HG03025 (cell line): Measurements from ENCODE around the gene ETHE1.

Source experiments
- ATAC-seq: cut with Tn5 transposase; IDR thresholded peaks from one replicate; pipeline ENCODE4 v1.9.1; 2021; ENCODE audit warnings: mild to moderate bottlenecking, moderate library complexity; ENCODE audit not compliant: unreplicated experiment, low FRiP score

The ETHE1 gene

GRCh38 chr19:43498233-43498842 lies 28.7 kb downstream of the ETHE1 start:
- ATAC-seq = no peak

GRCh38 chr19:43496960-43497359 lies 30.0 kb downstream of the ETHE1 start:
- ATAC-seq = no peak

GRCh38 chr19:43495082-43495481 lies 31.9 kb downstream of the ETHE1 start:
- ATAC-seq = no peak

GRCh38 chr19:43490759-43491158 lies 36.2 kb downstream of the ETHE1 start:
- ATAC-seq = no peak

- no peak for ATAC-seq
Observed at GRCh38 chr19:43489979-43490599, 36.9 kb downstream of the ETHE1 start.

GRCh38 chr19:43489310-43489709 lies 37.7 kb downstream of the ETHE1 start:
- ATAC-seq = no peak

GRCh38 chr19:43488179-43488578 lies 38.8 kb downstream of the ETHE1 start:
- ATAC-seq = no peak

GRCh38 chr19:43486412-43486811 lies 40.6 kb downstream of the ETHE1 start:
- no peak for ATAC-seq

- ATAC-seq = no peak
Observed at GRCh38 chr19:43485951-43486350, 41.0 kb downstream of the ETHE1 start.

GRCh38 chr19:43483281-43483680 lies 43.7 kb downstream of the ETHE1 start:
- ATAC-seq = no peak

- ATAC-seq = no peak
Observed at GRCh38 chr19:43482193-43482592, 44.8 kb downstream of the ETHE1 start.

- ATAC-seq = no peak
Observed at GRCh38 chr19:43481701-43482100, 45.3 kb downstream of the ETHE1 start.

- no peak for ATAC-seq
Observed at GRCh38 chr19:43480574-43480973, 46.4 kb downstream of the ETHE1 start.

- ATAC-seq = no peak
Observed at GRCh38 chr19:43479961-43480561, 46.9 kb downstream of the ETHE1 start.

- no peak for ATAC-seq
Observed at GRCh38 chr19:43479226-43479625, 47.8 kb downstream of the ETHE1 start.

GRCh38 chr19:43478323-43478722 lies 48.7 kb downstream of the ETHE1 start:
- no peak for ATAC-seq

- no peak for ATAC-seq
Observed at GRCh38 chr19:43476606-43477005, 50.4 kb downstream of the ETHE1 start.

GRCh38 chr19:43474986-43475705 lies 51.9 kb downstream of the ETHE1 start:
- ATAC-seq = no peak

GRCh38 chr19:43474487-43474886 lies 52.5 kb downstream of the ETHE1 start:
- no peak for ATAC-seq

GRCh38 chr19:43471091-43471490 lies 55.9 kb downstream of the ETHE1 start:
- no peak for ATAC-seq

GRCh38 chr19:43470288-43470687 lies 56.7 kb downstream of the ETHE1 start:
- ATAC-seq = no peak

- no peak for ATAC-seq
Observed at GRCh38 chr19:43469160-43469480, 57.9 kb downstream of the ETHE1 start.
